ENCODE data around the gene TTF1.
"Not testable (repeated sequence)": the region's sequence is repeated elsewhere in the genome, so short reads cannot be mapped to it uniquely, and the experiment has no call there.

TTF1 gene

DNA sequence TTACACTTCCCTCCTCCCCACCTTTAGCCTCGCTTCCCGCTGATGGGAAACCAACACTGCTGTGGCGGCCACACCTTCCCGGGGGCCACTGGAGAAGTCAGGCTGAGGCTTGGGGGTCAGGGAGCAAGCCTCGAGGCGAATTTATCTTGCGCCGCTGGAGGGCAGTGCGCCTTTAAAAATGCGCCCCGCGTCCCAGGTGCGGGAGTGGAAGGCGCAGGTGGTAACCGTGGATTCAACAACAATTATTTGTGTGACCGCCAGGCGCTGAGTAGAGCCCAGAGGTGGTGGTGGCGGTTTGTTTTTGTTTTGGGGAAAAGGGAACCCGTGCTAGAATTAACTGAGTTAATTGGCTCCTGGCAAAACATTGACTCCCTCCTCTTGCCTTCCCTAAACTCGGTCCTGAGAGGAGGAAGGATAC lies 4.5 kb upstream of the TTF1 start:
- peak; percentile 49 for DNase-seq (ENCODE audit: low read depth)

DNA sequence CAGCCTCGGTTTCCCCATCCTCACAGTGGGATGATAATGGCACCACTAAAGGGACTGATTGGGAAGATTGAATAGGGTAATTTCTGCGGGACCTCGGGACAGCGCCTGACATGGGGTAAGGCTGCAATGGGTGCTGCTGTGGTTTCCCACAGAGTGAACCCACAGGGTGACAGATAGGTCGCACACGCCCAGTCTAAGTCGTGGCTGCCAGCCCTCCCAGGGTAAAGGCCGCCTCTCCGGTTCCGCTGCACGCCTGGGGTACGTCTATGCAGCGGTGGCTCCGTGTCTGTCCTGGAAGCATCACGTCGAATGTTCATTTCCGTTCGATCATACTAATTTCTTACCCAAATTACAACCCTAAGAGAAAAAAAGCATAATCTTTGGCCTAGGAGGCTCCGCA lies 4.0 kb upstream of the TTF1 start:
- no peak for DNase-seq (ENCODE audit: low read depth)

DNA sequence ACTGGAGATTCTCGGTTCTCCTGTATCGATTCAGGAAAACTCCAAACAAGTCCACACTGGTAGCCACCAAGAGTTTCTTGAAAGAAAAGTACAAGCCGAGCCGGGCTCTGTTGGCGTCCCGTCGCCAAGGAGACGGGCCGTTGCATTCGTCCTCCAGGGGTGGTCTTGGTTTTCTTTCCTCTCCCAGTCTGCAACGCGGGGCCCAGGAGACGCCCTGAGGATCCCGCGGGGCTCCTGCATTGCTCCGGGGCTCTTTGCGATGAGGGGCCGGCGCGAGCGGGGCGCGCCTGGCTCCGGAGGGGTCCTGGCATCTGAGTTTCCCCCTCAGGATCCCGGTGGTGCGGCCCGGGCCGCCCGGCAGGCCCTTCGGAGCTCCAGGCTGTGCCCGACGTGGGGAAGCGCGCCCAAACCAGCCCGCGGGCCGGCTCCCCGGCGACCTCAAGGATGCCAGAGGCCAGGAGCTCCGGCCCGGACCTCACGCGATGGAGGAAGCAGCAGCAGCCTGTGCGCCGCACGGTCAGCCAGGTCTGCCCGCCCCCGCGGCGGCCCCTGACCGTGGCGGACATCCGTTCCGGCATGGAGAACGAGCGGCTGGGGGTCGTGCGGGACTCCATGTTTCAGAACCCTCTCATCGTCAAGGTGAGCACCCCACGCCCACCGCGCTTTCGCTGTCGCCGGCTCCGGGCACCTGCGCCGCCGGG lies 3.3 kb upstream of the TTF1 start, which contains the start of gene CFAP77:
TSS of gene CFAP77 (plus strand) at position 384 of the 701 bp plus-strand sequence. CDS start at position 445, 61 bp downstream.
- no peak for DNase-seq (ENCODE audit: low read depth)

DNA sequence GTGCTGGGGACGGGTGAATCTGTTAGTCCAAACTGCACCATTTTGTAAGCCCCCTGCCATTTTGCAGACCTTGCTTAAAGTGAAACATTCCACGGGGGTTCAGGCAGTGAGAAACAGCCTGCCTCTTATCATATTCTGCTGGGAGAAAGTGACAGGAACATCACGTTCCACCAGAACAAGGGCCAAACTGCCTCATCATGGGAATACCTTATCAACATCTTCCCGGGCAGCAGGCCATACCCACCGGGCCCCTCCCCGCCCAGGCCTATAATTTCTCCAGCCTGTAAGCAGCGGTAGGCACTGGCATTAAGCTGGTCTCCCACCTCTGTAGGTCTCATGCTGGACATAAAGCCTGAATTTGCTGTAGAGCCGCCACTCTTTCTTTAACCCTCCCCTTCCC lies 1.9 kb upstream of the TTF1 start:
- DNase-seq (ENCODE audit: low read depth): no peak

GRCh38 chr9:132407196-132407595 lies 556 bp upstream of the TTF1 start:
- no peak for DNase-seq (ENCODE audit: low read depth)

GRCh38 chr9:132404228-132404881 lies 2.3 kb downstream of the TTF1 start:
- DNase-seq (ENCODE audit: low read depth): no peak

DNA sequence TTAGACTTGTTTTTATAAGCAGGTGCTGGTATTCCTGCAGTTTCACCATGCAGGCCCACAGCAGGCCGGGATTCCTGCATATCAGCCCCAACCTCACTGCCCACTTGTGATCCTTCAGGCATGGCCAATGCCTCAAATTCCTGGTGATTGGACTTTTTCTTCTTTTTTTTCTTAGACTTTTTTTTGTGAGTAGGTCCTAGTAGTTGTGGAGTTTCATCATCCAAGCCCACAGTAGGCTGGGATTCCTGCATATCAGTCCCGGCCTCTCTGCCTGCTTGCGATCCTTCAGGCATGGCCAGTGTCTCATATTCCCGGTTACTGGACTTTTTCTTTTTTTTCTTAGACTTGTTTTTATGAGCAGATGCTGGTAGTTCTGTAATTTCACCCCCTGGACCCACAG lies 4.8 kb downstream of the TTF1 start:
- DNase-seq (ENCODE audit: low read depth): no peak

DNA sequence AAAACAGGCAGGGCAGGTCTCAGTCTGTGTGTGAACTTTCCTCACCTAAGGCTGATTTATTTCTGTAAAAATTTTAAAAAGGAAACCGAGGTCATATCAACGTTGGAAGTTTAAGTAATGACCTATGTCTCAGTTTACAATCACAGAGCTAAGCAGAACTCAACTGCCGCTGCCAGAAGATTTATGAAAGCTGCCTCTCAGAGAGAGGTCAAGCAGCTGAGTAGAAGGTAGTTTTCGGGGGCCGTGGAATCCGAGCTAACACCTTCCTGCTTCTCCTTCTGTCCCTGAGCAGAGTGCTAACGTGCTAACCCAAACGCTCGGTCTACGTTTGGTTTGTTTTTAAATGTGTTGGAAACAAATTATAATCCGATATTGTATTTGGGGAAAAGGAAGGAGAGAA lies 11.1 kb downstream of the TTF1 start:
- no peak for DNase-seq (ENCODE audit: low read depth)

GRCh38 chr9:132391449-132391848 lies 15.2 kb downstream of the TTF1 start:
- DNase-seq (ENCODE audit: low read depth): no peak

DNA sequence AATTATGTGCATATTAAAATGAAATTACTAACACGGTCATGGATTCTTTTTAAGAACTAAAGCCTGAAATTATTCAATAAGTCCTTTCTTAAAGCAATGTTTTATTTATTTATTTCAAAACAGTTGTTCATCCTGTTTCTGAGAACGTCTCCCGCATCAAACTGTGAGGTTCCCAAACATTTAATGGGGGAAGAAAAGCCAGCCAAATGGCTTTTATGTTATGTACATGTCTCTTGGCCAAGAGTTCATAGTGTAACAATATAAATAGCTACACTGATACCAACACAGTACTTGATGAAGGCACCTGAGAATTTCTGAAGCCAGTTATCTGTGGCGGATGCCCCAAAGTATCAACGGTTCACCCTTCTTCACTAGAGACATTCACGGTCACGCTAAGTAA lies 15.7 kb downstream of the TTF1 start:
- DNase-seq (ENCODE audit: low read depth): no peak

DNA sequence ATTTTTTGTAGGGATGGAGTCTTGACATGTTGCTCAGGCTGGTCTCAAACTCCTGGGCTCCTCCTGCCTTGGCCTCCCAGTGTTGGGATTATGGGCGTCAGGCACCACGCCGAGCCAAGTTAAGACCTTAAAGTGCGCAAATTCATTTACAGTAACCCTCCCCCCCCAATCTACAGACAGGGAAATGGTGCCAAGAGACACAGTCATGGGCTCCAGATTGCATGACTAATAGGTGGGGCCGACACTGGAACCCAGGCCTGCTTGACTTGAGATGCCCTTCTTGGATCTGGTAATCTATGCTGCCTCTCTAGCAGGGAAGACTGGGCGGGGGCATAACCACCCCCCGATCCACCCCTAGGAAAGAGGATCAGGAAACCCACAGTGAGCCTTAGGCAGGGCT lies 19.5 kb downstream of the TTF1 start:
- DNase-seq (ENCODE audit: low read depth): no peak

- no peak for DNase-seq (ENCODE audit: low read depth)
These were observed 22.3 kb downstream of the TTF1 start for GRCh38 chr9:132384376-132384775.

GRCh38 chr9:132383462-132383883 lies 23.2 kb downstream of the TTF1 start:
- no peak for DNase-seq (ENCODE audit: low read depth)

- DNase-seq (ENCODE audit: low read depth): no peak
These were observed 24.6 kb downstream of the TTF1 start for GRCh38 chr9:132381966-132382541.

DNA sequence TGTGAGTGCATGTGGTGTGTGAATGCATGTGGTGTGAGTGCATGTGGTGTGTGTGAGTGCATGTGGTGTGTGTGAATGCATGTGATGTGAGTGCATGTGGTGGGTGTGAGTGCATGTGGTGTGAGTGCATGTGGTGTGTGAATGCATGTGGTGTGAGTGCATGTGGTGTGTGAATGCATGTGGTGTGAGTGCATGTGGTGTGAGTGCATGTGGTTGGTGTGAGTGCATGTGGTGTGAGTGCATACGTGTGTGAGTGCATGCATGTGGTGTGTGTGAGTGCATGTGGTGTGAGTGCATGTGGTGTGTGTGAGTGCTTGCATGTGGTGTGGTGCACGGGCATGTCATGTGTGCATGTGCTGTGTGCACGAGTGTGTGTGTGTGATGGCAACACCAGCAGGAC lies 28.2 kb downstream of the TTF1 start:
- not testable (repeated sequence) for DNase-seq (ENCODE audit: low read depth)

DNA sequence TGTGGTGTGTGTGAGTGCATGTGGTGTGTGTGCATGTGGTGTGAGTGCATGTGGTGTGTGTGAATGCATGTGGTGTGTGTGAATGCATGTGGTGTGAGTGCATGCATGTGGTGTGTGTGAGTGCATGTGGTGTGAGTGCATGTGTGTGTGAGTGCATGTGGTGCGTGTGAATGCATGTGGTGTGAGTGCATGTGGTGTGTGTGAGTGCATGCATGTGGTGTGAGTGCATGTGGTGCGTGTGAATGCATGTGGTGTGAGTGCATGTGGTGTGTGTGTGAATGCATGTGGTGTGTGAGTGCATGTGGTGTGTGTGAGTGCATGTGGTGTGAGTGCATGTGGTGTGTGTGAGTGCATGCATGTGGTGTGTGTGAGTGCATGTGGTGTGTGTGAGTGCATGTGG lies 28.9 kb downstream of the TTF1 start:
- DNase-seq (ENCODE audit: low read depth): not testable (repeated sequence)

GRCh38 chr9:132372177-132373095 lies 34.2 kb downstream of the TTF1 start:
- no peak for DNase-seq (ENCODE audit: low read depth)

DNA sequence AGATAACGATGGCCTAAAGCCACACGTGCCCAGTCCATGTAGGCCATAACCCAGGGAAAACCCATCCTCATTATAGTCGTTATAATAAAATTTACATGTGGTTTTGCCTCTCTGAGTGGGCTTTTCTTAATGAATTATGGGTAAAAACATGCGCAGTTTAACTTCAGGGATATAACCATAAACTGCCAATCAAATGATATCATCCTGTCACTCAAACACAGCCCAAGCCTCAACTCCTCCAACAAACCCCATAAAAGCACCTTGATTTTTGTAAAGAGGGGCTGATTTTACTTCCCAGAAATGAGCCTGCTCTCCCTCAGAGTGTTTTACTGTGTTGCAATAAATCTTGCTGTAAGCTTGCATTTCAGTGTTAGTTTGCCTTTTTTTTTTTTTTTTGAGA lies 36.0 kb downstream of the TTF1 start:
- DNase-seq (ENCODE audit: low read depth): no peak

DNA sequence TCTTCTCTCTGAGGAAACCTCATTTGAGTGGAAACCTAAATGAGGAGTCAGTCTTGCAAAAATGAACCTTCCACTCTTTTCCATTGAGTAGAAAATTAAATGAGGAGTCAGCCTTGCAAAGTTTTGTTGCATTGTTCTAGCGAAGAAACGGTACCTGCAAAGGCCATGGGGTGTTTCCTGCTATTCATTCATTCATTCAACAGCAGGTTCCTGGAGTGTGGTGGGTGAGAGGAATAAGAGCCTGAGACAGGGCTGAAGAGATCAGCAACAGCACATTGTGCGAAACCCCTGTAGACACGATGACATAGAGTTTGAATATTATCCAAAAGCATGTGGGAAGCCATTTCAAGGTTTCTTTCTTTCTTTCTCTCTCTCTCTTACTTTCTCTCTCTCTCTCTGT lies 37.2 kb downstream of the TTF1 start:
- DNase-seq (ENCODE audit: low read depth): no peak

- no peak for DNase-seq (ENCODE audit: low read depth)
These were observed 38.9 kb downstream of the TTF1 start for GRCh38 chr9:132367613-132368313.

- DNase-seq (ENCODE audit: low read depth): no peak
These were observed 40.2 kb downstream of the TTF1 start for GRCh38 chr9:132366481-132366880.

- DNase-seq (ENCODE audit: low read depth): no peak
These were observed 40.7 kb downstream of the TTF1 start for GRCh38 chr9:132365986-132366385.

Data from T-helper 22 cell (primary cell).